Skeletal muscle satellite cell (primary cell): Measurements from ENCODE around the gene NT5C2. TPM values are rescaled to one million over a fixed set of nuclear protein-coding genes. Genes with fewer than 3 reads are reported as not detected.
"Not testable (repeated sequence)": the region's sequence is repeated elsewhere in the genome, so short reads cannot be mapped to it uniquely, and the experiment has no call there.

Experiments used
- H3K27me3 ChIP-seq: 2 replicates; pipeline ENCODE4 v1.7.0; 2013; ENCODE audit warnings: low read length; ENCODE audit not compliant: control insufficient read depth, insufficient read depth
- H3K36me3 ChIP-seq: 2 replicates; pipeline ENCODE4 v1.7.0; 2013; ENCODE audit warnings: mild to moderate bottlenecking, control low read depth, low read length; ENCODE audit not compliant: insufficient read depth
- H3K4me1 ChIP-seq: 2 replicates; pipeline ENCODE4 v1.7.0; 2013; ENCODE audit warnings: low read length; ENCODE audit not compliant: control insufficient read depth, insufficient read depth
- H3K4me2 ChIP-seq: 2 replicates; pipeline ENCODE4 v1.7.0; 2013; ENCODE audit warnings: mild to moderate bottlenecking, low read length
- H3K4me3 ChIP-seq: 2 replicates; pipeline ENCODE4 v1.7.0; 2013; ENCODE audit warnings: low read length
- H3K9ac ChIP-seq: 2 replicates; pipeline ENCODE4 v1.7.0; 2013; ENCODE audit warnings: mild to moderate bottlenecking, low read depth, low read length, moderate library complexity
- H3K9me3 ChIP-seq: replicated peaks from 2 replicates; pipeline ENCODE4 v1.7.0; 2013; ENCODE audit warnings: mild to moderate bottlenecking, control low read depth, low read length
- total RNA-seq: library from RNA; depleted of rRNA; stranded (reverse); fragments of >200 nt; gene quantifications from 2 replicates; pipeline ENCODE4 v1.2.3, GENCODE V29; 2012; rRNA removed

Gene NT5C2
- 22.1 and 35.4 TPM in 2 replicates for total RNA-seq

- H3K4me2 ChIP-seq, result peak within 1 kb of the TSS; percentile 84
- H3K36me3 ChIP-seq, result peaks cover 3% of the 10 kb centered on the region
- H3K27me3 ChIP-seq, result no peaks in the 10 kb centered on the region
- peaks cover 40% of the 10 kb centered on the region for H3K4me1 ChIP-seq
- peak within 1 kb of the TSS; percentile 94 for H3K9ac ChIP-seq
- no peaks in the 10 kb centered on the region for H3K9me3 ChIP-seq
- H3K4me3 ChIP-seq, result peak within 1 kb of the TSS; percentile 92
Measured at GRCh38 chr10:103193107-103193819, at the start of gene NT5C2. Gene NT5C2 (minus strand): TSS chr10:103193272. CDS start chr10:103174958, 18,314 bp downstream.

GRCh38 chr10:103241262-103242011, 48.4 kb upstream of the NT5C2 start:
- H3K4me1 ChIP-seq, result peaks cover 16% of the 10 kb centered on the region
- H3K27me3 ChIP-seq, result peaks cover 5% of the 10 kb centered on the region
- no peaks in the 10 kb centered on the region for H3K9me3 ChIP-seq
- H3K9ac ChIP-seq, result peak overlapping the region; percentile 34
- H3K4me2 ChIP-seq, result no peak overlapping the region
- H3K36me3 ChIP-seq, result no peaks in the 10 kb centered on the region
- no peak overlapping the region for H3K4me3 ChIP-seq

GRCh38 chr10:103238506-103239252, 45.6 kb upstream of the NT5C2 start:
- Histone ChIP-seq H3K4me3 (no peak overlapping the region), H3K4me1 (peaks cover 16% of the 10 kb centered on the region), H3K9ac (peak overlapping the region; percentile 31), H3K4me2 (peak overlapping the region; percentile 28), H3K36me3 (no peaks in the 10 kb centered on the region), H3K27me3 (no peaks in the 10 kb centered on the region), H3K9me3 (no peaks in the 10 kb centered on the region)

- H3K4me3 ChIP-seq, result no peak overlapping the region
- H3K9ac ChIP-seq, result no peak overlapping the region
- no peaks in the 10 kb centered on the region for H3K27me3 ChIP-seq
- H3K4me1 ChIP-seq, result peaks cover 29% of the 10 kb centered on the region
- H3K4me2 ChIP-seq, result no peak overlapping the region
- no peaks in the 10 kb centered on the region for H3K36me3 ChIP-seq
- H3K9me3 ChIP-seq, result no peaks in the 10 kb centered on the region
Measured at GRCh38 chr10:103235775-103236174, 42.7 kb upstream of the NT5C2 start.

- H3K4me3 ChIP-seq, result no peak overlapping the region
- H3K9me3 ChIP-seq, result no peaks in the 10 kb centered on the region
- no peaks in the 10 kb centered on the region for H3K36me3 ChIP-seq
- peaks cover 31% of the 10 kb centered on the region for H3K4me1 ChIP-seq
- no peak overlapping the region for H3K9ac ChIP-seq
- H3K27me3 ChIP-seq, result no peaks in the 10 kb centered on the region
- no peak overlapping the region for H3K4me2 ChIP-seq
Measured at GRCh38 chr10:103232772-103233488, 39.9 kb upstream of the NT5C2 start.

- H3K9me3 ChIP-seq, result no peaks in the 10 kb centered on the region
- no peaks in the 10 kb centered on the region for H3K27me3 ChIP-seq
- H3K9ac ChIP-seq, result peak overlapping the region; percentile 50
- peaks cover 38% of the 10 kb centered on the region for H3K4me1 ChIP-seq
- no peaks in the 10 kb centered on the region for H3K36me3 ChIP-seq
- H3K4me3 ChIP-seq, result no peak overlapping the region
- no peak overlapping the region for H3K4me2 ChIP-seq
Measured at GRCh38 chr10:103232131-103232673, 39.1 kb upstream of the NT5C2 start.

GRCh38 chr10:103231047-103231551, 38.0 kb upstream of the NT5C2 start:
- peak overlapping the region; percentile 15 for H3K4me3 ChIP-seq
- peak overlapping the region; percentile 56 for H3K4me2 ChIP-seq
- no peaks in the 10 kb centered on the region for H3K36me3 ChIP-seq
- H3K4me1 ChIP-seq, result peaks cover 42% of the 10 kb centered on the region
- no peaks in the 10 kb centered on the region for H3K27me3 ChIP-seq
- H3K9ac ChIP-seq, result peak overlapping the region; percentile 70
- no peaks in the 10 kb centered on the region for H3K9me3 ChIP-seq

GRCh38 chr10:103227416-103227815, 34.3 kb upstream of the NT5C2 start:
- Histone ChIP-seq H3K4me1 (peaks cover 35% of the 10 kb centered on the region), H3K9ac (no peak overlapping the region), H3K9me3 (no peaks in the 10 kb centered on the region), H3K27me3 (no peaks in the 10 kb centered on the region), H3K4me3 (no peak overlapping the region), H3K36me3 (no peaks in the 10 kb centered on the region), H3K4me2 (no peak overlapping the region)

- Histone ChIP-seq H3K27me3 (no peaks in the 10 kb centered on the region), H3K9ac (no peak overlapping the region), H3K36me3 (no peaks in the 10 kb centered on the region), H3K9me3 (no peaks in the 10 kb centered on the region), H3K4me1 (peaks cover 22% of the 10 kb centered on the region), H3K4me2 (no peak overlapping the region), H3K4me3 (no peak overlapping the region)
Measured at GRCh38 chr10:103225939-103226338, 32.9 kb upstream of the NT5C2 start.

- not testable (repeated sequence) for H3K4me2 ChIP-seq, H3K27me3 ChIP-seq, H3K9ac ChIP-seq, H3K36me3 ChIP-seq, H3K9me3 ChIP-seq, H3K4me3 ChIP-seq
- peaks cover 14% of the 10 kb centered on the region for H3K4me1 ChIP-seq
Measured at GRCh38 chr10:103224721-103225120, 31.6 kb upstream of the NT5C2 start.
